ENCODE data around the gene RP9. TPM values are rescaled to one million over a fixed set of nuclear protein-coding genes. Genes with fewer than 3 reads are reported as not detected.

Gene RP9
- total and polyA plus RNA-seq, 9 of the 15 experiments (the other 6 are each of a cell fraction or from before 2014, with no cell fraction given), result 10.7 to 44.8 (median 33.4) TPM

DNA sequence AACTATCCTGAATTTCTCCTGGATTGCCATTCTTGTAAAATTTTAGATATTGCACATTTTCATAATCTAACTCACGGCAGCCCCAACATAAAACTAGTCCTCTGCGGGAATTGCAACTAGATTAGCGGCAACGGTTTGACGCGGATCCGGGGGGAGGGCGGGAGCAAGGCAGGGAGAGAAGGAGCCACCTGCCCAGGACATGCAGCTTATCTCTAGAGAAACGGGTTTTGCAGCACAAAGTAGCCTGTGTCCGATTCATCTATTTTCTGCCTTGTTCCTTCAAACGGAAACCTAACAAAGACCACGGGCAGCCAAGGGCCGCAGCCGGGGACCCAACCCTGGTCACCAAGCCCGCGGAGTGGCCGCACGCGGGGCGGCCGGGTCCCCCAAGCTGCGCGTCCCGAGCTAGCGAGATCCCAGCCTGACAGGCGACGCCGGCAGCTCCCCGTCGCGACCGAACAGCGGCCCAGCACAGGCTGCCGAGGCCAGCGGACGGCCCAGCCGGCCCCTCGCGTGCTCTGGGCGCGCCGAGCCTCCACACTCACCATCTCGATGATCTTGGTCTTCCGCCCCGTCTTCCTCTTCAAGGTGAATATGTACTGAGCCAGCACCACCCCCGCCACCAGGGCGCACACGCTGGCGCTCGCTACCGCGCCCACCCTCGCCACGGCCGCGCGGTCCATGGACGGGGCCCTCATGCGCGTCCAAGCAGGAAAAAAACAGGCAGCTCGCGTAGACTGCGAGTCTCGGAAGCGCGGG is 47.0 kb downstream of the RP9 start, which contains the start of gene NT5C3A (continued):
- TF ChIP-seq PPARD (CRISPR knock-in tag; IDR thresholded peaks at IDR 0.05) (no peak), PYGO2 (tag; IDR thresholded peaks at IDR 0.05) (no peak), ARID1B (IDR thresholded peaks at IDR 0.05) (no peak), GABPB1 (CRISPR knock-in tag; IDR thresholded peaks at IDR 0.05) (peak; percentile 14), GABPB2 (CRISPR knock-in tag; conservative IDR thresholded peaks at IDR 0.05) (no peak), RFX5 (IDR thresholded peaks at IDR 0.05; ENCODE audit: low read depth, low read length) (no peak), SMARCE1 (IDR thresholded peaks at IDR 0.05) (no peak), NR3C1 (CRISPR knock-in tag; IDR thresholded peaks at IDR 0.05) (no peak), ZNF174 (CRISPR knock-in tag; IDR thresholded peaks at IDR 0.05) (no peak)
- TF ChIP-seq, protein P1, sequence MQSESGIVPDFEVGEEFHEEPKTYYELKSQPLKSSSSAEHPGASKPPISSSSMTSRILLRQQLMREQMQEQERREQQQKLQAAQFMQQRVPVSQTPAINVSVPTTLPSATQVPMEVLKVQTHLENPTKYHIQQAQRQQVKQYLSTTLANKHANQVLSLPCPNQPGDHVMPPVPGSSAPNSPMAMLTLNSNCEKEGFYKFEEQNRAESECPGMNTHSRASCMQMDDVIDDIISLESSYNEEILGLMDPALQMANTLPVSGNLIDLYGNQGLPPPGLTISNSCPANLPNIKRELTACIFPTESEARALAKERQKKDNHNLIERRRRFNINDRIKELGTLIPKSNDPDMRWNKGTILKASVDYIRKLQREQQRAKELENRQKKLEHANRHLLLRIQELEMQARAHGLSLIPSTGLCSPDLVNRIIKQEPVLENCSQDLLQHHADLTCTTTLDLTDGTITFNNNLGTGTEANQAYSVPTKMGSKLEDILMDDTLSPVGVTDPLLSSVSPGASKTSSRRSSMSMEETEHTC (IDR thresholded peaks at IDR 0.05), result no peak
- TF ChIP-seq, protein P2, sequence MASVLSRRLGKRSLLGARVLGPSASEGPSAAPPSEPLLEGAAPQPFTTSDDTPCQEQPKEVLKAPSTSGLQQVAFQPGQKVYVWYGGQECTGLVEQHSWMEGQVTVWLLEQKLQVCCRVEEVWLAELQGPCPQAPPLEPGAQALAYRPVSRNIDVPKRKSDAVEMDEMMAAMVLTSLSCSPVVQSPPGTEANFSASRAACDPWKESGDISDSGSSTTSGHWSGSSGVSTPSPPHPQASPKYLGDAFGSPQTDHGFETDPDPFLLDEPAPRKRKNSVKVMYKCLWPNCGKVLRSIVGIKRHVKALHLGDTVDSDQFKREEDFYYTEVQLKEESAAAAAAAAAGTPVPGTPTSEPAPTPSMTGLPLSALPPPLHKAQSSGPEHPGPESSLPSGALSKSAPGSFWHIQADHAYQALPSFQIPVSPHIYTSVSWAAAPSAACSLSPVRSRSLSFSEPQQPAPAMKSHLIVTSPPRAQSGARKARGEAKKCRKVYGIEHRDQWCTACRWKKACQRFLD (CRISPR knock-in tag; IDR thresholded peaks at IDR 0.05), result no peak
- TF ChIP-seq, protein P3, sequence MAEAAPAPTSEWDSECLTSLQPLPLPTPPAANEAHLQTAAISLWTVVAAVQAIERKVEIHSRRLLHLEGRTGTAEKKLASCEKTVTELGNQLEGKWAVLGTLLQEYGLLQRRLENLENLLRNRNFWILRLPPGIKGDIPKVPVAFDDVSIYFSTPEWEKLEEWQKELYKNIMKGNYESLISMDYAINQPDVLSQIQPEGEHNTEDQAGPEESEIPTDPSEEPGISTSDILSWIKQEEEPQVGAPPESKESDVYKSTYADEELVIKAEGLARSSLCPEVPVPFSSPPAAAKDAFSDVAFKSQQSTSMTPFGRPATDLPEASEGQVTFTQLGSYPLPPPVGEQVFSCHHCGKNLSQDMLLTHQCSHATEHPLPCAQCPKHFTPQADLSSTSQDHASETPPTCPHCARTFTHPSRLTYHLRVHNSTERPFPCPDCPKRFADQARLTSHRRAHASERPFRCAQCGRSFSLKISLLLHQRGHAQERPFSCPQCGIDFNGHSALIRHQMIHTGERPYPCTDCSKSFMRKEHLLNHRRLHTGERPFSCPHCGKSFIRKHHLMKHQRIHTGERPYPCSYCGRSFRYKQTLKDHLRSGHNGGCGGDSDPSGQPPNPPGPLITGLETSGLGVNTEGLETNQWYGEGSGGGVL (CRISPR knock-in tag; IDR thresholded peaks at IDR 0.05), result no peak
- TF ChIP-seq, protein P4, sequence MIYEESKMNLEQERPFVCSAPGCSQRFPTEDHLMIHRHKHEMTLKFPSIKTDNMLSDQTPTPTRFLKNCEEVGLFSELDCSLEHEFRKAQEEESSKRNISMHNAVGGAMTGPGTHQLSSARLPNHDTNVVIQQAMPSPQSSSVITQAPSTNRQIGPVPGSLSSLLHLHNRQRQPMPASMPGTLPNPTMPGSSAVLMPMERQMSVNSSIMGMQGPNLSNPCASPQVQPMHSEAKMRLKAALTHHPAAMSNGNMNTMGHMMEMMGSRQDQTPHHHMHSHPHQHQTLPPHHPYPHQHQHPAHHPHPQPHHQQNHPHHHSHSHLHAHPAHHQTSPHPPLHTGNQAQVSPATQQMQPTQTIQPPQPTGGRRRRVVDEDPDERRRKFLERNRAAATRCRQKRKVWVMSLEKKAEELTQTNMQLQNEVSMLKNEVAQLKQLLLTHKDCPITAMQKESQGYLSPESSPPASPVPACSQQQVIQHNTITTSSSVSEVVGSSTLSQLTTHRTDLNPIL (CRISPR knock-in tag; IDR thresholded peaks at IDR 0.05), result no peak
- TF ChIP-seq, protein P5, sequence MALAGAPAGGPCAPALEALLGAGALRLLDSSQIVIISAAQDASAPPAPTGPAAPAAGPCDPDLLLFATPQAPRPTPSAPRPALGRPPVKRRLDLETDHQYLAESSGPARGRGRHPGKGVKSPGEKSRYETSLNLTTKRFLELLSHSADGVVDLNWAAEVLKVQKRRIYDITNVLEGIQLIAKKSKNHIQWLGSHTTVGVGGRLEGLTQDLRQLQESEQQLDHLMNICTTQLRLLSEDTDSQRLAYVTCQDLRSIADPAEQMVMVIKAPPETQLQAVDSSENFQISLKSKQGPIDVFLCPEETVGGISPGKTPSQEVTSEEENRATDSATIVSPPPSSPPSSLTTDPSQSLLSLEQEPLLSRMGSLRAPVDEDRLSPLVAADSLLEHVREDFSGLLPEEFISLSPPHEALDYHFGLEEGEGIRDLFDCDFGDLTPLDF (CRISPR knock-in tag; IDR thresholded peaks at IDR 0.05), result peak; percentile 46
- TF ChIP-seq, protein P6, sequence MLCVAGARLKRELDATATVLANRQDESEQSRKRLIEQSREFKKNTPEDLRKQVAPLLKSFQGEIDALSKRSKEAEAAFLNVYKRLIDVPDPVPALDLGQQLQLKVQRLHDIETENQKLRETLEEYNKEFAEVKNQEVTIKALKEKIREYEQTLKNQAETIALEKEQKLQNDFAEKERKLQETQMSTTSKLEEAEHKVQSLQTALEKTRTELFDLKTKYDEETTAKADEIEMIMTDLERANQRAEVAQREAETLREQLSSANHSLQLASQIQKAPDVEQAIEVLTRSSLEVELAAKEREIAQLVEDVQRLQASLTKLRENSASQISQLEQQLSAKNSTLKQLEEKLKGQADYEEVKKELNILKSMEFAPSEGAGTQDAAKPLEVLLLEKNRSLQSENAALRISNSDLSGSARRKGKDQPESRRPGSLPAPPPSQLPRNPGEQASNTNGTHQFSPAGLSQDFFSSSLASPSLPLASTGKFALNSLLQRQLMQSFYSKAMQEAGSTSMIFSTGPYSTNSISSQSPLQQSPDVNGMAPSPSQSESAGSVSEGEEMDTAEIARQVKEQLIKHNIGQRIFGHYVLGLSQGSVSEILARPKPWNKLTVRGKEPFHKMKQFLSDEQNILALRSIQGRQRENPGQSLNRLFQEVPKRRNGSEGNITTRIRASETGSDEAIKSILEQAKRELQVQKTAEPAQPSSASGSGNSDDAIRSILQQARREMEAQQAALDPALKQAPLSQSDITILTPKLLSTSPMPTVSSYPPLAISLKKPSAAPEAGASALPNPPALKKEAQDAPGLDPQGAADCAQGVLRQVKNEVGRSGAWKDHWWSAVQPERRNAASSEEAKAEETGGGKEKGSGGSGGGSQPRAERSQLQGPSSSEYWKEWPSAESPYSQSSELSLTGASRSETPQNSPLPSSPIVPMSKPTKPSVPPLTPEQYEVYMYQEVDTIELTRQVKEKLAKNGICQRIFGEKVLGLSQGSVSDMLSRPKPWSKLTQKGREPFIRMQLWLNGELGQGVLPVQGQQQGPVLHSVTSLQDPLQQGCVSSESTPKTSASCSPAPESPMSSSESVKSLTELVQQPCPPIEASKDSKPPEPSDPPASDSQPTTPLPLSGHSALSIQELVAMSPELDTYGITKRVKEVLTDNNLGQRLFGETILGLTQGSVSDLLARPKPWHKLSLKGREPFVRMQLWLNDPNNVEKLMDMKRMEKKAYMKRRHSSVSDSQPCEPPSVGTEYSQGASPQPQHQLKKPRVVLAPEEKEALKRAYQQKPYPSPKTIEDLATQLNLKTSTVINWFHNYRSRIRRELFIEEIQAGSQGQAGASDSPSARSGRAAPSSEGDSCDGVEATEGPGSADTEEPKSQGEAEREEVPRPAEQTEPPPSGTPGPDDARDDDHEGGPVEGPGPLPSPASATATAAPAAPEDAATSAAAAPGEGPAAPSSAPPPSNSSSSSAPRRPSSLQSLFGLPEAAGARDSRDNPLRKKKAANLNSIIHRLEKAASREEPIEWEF (CRISPR knock-in tag; IDR thresholded peaks at IDR 0.05), result no peak
